Measurements from ENCODE around the gene SHISA5.
"Not testable (repeated sequence)": the region's sequence is repeated elsewhere in the genome, so short reads cannot be mapped to it uniquely, and the experiment has no call there.

The SHISA5 gene

DNA sequence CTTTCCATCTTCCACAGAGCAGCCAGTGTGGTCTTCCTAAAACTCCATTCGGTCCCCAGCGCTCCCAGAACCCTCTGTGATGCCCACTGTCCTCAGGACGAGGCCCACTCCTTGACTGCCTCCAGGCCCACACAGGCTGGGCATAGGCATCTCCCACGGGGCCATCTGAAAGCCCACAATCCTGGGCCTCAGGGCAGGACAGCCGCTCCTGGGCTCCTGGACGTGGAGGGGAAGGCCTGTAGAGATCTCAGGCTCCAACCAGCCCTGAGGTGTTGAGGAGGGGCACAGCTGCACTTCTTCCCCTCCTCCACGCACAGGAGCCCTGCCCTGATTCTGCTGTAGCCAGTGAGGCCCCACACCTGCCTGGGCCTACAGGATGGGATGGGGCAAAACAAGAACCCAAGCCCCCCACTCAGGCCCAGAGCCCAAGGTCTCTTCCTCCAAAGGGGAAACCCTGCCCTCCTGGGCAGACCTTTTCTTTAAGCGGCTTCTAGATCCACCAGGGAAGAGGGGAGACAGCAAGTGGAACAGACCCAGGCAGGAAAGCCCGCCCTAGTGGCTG lies 25.9 kb downstream of the SHISA5 start:
- no peak for DNase-seq (ENCODE audit: low read depth)

DNA sequence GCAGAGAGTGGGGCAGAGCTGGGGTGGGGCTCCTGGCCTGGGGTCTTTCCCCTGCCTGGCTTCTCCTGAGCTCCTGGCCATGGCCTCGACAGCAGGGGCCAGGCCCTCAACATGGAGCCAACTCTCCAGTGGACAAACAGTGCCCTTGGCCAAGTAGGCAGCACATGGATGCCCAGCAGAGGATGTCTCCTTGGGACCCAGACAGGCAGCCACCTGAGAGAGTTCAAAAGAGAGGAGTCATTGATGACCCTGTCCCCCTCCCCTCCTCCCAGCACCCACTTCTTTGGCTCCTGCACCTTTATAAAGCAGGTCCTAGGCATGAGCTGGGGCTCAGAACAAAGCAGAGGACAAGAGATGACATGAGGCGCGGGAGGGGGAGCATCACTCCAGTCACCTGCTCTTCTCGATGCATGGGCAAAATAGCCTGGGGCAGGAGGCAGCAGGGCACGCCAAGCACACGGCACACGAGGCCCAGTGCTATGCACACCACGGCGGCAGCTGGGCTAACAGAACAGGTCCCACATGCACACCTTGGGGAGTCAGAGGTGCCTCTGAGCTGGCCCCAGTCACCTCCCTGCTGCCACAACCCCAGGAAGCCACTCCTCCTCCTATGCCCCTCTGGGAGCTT lies 27.4 kb downstream of the SHISA5 start:
- DNase-seq (ENCODE audit: low read depth) = no peak

DNA sequence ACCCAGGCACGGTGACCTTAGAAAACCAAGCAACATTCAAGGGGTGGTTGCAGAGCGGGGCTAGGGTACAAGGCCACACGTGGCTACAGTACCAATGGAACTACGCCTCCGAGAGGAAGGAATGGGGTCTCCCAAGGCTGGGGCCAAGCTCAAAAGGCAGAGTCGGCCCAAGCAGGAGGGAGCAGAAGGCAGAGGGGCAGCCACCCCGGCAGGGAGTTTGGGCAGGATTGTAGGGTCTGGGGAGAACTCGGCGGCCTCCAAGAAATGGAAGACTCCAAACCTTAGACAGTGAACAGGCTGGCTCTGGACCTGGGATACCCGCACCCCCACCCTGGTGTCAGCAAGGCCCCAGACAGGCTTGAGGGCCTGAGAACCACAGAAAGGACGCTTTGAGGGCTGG lies 28.8 kb downstream of the SHISA5 start:
- DNase-seq (ENCODE audit: low read depth) = no peak

DNA sequence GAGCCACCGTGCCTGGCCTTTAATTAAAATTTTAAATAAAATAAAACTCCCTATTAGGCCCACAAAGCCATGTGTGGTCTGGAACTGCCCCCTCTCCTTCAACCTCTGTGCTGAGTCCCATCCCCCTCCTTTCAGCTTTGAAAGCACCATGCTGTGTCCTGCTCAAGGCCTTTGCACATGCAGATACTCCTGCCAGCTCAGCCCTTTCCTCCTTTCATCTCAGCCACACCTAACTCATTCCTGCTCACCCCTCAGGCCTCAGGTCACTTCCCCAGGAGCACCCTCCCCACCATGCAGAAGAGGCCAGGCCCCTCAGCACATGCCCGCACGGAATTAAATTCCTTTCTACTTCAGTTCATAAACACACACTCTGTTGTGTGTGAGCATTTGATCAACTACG lies 29.4 kb downstream of the SHISA5 start:
- no peak for DNase-seq (ENCODE audit: low read depth)

DNA sequence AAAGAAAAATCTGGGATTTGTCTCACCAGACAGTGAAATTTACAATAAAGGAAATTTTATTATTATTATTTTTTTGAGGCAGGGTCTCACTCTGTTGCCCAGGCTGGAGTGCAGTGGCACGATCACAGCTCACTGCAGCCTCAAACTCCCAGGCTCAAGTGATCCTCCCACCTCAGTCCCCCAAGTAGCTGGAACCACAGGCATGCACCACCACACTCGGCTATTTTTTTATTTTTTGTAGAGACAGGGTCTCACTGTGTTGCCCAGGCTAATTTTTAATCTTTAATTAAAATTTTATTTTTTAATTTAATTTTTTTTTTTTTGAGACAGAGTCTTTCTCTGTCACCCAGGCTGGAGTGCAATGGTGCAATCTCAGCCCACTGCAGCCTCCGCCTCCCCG lies 29.9 kb downstream of the SHISA5 start:
- DNase-seq (ENCODE audit: low read depth) = not testable (repeated sequence)

DNA sequence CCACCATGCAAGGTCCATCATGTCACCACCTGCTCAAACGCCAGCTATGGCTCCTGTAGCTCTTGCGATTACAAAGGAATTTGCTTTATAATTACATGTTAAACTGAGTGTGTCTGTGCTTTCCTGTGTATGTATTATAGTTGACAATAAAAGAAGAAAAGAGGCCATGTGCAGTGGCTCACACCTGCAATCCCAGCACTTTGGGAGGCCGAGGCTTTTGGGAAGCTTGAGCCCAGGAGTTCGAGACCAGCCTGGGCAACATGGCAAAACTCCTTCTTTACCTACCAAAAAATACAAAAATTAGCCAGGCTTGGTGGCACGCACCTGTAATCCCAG lies 30.4 kb downstream of the SHISA5 start:
- no peak for DNase-seq (ENCODE audit: low read depth)

DNA sequence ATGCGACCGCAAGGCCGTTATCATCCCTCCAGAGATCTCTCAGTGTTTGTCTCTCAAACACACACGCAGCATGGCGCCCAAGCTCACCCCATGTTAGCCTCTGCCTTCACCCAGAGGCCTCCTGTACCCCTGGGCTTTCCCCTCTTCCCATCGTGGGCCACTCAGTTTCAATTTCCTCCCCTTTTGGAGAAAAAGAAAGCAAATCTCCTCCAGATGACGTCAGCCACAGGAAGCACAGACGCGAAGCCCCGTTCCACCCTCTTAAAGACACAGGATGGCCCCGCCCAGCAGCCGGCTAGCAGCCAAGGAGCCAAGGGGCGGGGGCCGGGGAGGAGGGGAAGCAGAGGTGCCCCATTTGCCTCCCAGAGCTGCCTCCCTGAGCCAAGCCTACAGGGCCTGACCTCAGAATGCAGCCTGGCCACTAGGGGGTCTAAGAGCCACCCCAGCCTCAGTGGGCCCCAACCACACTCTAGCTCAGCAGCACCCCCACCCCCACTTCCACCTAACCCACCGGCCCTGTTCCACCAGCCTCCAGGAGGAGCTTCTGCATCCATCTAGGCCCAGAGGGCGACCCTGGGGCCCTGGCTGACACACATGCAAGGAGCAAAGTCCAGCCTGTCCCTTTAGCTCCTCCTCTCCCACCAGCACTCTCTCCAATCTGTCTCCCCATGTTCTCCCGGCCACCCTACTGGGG lies 30.9 kb downstream of the SHISA5 start:
- DNase-seq (ENCODE audit: low read depth) = peak; percentile 94

DNA sequence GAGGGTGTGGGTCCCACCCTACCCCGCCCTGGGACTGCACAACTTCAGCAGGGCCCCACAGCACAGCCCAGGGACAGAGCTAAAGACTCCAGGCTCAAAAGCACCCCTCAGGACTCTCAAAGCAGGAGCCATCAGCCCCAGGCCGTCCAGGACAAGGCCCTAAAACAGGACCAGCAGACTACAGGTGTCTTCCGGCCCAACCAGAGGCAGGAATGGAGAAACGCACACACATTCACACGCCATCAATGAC lies 31.4 kb downstream of the SHISA5 start:
- no peak for DNase-seq (ENCODE audit: low read depth)

DNA sequence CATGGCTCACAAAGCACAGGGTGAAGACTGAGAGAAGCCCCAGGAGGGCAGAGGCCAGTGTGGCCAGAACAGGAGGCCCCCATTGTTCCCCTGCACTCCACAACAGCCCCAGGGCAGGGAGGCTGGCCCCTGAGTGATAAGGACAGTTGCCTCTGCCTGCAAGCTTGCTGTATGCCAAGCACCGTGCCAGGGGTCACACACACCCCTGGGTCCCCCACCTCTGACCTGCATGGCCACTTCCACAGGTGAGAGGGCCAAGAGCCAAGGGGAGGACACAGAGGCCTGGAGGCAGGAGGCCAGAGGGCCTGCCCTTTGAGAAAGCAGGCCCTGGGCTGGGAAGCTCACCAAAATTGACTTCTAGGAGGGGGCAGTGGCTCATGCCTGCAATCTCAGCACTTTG lies 33.7 kb downstream of the SHISA5 start:
- DNase-seq (ENCODE audit: low read depth) = no peak

DNA sequence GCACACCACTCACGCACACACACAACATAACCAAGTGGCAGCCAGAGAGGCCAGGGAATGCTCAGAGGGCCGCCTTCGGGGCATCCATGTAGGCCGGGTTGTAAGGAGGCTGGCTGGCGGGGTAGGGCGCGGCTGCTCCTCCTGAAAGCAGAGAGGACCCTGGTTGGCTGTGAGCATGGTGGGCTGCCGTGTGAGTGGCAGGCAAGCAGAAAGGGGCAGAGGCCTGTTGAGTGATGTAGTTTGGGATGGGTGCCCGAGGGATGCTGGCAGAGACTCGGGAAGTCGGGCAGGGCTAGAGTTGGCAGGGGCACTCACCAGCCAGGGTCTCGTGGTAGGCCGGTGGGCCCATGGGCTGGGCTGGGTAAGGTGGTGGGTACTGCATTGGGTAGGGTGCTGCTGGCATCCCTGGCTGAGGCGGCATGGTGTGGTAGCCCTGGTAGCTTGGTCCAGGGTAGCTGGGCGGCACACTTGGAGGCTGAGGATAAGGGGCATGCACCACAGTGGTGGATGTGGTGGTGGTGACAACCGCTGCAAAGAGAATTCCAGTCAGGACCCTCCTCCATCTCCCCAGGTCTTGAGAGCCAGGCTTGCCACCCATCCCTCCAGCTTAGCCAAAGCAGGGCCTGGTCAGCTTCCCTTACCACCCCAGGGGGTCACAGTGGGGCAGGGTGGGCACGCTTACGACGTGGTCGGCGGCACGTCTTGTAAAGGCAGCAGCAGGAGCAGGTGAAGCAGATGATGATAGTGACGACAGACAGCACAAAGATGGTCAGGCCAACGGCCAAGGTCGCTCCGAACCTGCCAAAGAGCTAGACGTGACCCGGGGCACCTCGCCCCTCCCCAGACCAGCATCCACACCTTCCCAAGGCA lies 34.7 kb downstream of the SHISA5 start:
- DNase-seq (ENCODE audit: low read depth) = no peak

DNA sequence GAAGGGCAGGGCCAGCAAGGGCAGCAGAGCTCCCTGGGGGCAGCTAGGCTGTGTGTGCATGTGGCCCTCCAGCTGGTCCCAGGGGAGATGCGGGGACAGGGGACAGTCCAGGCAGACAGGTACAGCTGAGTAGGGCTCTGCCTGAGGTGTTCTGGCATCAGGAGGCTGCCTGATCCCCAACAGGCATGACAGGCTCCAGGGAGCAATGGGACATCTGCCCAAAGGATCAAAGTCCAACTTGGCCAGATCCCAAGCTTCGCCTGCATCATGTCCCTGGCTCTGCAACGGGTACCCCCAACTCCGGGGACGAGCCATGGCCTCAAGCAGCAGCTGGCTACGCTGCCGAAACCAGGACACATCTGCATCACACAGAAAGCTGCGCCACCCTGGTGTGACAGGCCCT lies 35.6 kb downstream of the SHISA5 start:
- no peak for DNase-seq (ENCODE audit: low read depth)

DNA sequence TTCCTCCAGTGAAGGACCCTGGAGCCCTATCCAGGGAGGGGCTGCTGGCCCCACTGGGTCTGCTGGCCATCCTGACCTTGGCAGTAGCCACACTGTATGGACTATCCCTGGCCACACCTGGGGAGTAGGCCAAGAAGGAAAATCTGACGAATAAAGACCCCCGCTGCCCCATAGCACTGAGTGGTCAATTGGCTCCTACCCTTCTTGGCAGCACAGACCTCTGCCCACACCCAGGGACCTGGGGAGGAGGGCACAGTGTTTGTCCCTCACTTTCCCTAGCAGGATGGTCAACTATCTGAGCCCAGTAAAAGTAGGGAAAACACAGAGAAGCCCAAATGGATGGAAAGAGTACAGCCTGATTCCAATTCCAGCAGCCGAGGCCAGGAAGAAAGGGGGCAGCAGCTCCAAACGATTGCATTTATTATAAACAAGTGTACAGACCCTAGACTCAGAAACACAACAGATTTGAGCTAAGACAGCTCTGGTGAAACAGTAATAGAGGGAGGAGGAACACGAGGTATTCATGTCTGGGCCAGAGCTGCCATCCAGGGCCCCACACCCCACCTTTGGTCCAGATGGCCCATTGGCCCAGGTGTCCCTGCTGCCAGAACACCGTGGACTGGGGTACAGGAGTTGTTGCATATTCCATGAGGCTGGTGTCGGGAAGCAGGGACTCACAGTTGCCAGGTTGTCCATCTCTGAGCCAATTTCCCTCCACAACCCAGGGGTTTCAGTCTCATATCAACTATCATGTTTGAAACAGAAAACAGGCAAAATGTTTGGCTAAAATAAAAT lies 36.3 kb downstream of the SHISA5 start:
- no peak for DNase-seq (ENCODE audit: low read depth)

DNA sequence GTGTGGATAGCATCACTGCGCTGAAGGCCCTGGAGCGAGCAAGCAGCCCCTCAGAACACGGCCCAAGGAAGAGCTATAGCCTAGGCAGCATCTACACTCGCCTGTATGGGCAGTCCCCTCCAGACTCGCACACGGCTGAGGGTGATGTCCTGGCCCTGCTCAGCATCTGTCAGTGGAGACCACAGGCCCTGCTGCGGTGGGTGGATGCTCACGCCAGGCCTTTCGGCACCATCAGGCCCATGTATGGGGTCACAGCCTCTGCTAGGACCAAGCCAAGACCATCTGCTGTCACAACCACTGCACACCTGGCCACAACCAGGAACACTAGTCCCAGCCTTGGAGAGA lies 36.9 kb downstream of the SHISA5 start:
- DNase-seq (ENCODE audit: low read depth) = no peak

DNA sequence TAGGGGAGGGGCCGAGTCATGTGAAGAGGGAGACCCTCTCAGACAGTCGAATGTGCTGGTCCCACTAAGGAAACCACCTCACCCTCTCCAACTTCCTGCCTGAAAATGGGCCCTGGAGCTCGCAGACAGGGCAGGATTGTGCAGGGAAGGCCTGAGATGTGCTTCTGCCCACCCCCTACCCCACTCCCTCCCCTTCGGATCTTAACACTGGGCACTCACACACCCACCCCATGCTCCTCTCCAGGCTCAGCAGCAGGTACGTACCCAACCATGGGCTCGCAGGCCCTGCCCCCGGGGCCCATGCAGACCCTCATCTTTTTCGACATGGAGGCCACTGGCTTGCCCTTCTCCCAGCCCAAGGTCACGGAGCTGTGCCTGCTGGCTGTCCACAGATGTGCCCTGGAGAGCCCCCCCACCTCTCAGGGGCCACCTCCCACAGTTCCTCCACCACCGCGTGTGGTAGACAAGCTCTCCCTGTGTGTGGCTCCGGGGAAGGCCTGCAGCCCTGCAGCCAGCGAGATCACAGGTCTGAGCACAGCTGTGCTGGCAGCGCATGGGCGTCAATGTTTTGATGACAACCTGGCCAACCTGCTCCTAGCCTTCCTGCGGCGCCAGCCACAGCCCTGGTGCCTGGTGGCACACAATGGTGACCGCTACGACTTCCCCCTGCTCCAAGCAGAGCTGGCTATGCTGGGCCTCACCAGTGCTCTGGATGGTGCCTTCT lies 37.4 kb downstream of the SHISA5 start:
- no peak for DNase-seq (ENCODE audit: low read depth)

DNA sequence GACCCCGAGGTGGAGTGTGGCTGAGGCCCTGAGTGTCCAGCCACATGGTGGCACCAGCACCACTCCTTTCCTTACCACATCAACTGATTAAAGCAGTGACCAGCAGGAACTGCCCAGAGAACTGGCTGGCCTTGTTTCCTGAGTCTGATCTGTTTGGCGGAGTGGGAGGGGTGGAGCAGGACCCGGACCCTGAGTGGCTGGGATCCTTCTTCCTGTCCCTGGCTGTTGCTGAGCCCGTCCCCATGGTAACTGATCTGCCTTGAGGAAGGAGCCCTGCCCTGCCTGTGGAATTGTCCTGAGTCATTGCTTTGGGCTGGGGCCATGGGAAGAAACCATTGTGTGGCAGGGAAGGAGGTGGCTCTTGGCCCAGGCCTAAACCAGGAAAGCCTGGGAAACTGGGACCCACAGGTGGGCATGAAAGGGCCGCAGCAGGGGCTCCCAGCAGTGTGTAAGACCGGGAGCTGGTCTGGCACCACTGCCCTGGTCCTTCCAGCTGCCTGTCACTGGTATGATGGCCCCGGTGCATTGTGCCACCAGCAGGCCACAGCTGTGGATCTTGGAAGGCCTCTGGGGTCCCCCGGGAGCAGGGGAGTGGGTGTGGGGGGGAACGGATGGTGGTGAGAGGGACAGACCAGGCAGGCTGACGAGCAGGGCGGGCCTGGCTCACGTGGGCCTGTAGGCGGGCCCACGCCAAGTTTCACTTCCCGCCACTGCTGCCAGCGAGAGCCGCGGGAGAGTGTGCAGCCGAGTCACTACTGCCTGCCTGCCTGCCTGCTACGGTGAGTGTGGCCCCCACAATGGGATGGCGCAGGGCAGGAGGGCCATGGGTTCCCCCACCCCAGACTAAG lies 38.2 kb downstream of the SHISA5 start:
- DNase-seq (ENCODE audit: low read depth) = peak; percentile 100

DNA sequence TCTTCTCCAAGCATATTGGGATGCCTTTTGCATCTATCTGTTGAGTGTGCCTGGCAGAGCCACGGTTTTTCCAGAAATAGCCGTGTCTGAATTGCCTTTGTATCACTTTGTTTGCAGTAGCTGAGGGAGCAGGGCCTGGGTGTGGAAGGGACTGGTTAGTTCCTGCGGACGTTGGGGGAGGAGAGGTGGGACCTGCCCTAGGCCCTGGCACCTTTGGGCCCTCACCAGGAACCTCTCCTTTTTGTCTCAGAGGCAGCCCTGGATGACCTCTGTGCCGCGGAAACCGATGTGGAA lies 38.8 kb downstream of the SHISA5 start:
- no peak for DNase-seq (ENCODE audit: low read depth)

DNA sequence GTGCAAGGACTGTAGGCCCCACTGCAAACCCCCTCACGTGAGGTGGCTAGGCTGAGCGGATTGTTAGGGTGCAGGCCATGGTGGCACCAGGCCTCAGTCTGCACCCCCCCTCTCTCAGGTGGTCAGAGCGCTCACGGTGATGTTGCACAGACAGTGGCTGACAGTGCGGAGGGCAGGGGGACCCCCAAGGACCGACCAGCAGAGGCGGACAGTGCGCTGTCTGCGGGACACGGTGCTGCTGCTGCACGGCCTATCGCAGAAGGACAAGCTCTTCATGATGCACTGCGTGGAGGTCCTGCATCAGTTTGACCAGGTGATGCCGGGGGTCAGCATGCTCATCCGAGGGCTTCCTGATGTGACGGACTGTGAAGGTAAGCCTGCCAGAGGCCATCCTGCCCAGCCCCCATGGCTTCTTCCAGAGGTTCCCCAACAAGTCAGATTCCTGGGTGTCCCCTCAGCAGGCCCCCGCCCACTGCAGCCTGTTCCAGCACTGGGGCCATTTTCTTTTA lies 39.2 kb downstream of the SHISA5 start:
- DNase-seq (ENCODE audit: low read depth) = no peak

DNA sequence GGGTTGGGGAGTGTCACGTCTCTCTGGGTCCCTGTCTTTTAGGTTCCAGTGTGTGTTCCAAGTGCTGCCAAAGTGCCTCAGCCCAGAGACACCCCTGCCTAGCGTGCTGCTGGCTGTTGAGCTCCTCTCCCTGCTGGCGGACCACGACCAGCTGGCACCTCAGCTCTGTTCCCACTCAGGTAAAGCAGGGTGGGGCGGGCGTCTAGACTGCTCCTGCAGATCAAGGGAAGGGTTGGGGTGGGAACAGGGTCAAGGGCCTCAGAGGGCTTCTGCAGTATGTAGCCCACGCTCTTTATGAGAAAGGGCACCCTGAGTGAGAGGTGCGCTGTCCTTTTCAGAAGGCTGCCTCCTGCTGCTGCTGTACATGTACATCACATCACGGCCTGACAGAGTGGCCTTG lies 40.3 kb downstream of the SHISA5 start:
- no peak for DNase-seq (ENCODE audit: low read depth)

DNA sequence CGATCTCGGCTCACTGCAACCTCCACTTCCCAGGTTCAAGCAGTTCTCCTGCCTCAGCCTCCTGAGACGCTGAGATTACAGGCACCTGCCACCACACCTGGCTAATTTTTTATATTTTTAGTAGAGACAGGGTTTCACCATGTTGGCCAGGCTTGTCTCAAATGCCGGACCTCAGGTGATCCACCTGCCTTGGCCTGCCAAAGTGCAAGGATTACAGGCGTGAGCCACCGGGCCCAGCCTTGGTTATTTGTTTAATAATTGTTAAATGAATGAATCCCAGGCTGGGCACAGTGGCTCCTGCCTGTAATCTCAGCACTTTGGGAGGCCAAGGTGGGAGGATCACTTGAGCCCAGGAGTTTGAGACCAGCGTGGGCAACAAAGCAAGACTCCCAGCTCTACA lies 42.2 kb downstream of the SHISA5 start:
- not testable (repeated sequence) for DNase-seq (ENCODE audit: low read depth)

DNA sequence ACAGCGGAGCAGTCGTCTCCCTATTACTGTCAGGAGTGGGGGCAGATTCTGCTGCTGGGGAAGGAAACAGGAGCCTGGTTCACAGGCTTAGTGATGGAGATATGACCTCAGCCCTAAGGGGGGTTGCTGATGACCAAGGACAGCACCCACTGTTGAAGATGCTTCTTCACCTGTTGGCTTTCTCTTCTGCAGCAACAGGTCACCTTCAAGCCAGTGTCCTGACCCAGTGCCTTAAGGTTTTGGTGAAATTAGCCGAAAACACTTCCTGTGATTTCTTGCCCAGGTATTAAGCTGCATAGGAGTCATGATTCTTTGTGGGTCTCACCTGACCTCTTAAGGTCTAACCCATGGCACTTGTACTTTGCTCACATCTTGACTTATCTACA lies 43.5 kb downstream of the SHISA5 start:
- no peak for DNase-seq (ENCODE audit: low read depth)
